Heart left ventricle (tissue), 13 donors: Measurements from ENCODE around the gene BDKRB2.

ENCODE experiments used
- POLR2A ChIP-seq, 2 donors: fragments of 450-650 bp; IDR thresholded peaks; one replicate each; pipeline ENCODE4 v1.6.1; 2017; ENCODE audit warnings: antibody characterized with exemption in 2 of 2, mild to moderate bottlenecking in 2 of 2, moderate library complexity in 2 of 2
- TF ChIP-seq, protein P1 (sequence below), 12 donors: fragments of 200-600 bp; sonication (generic) in 4 of 12; IDR thresholded peaks; one replicate each; pipeline versions ENCODE4 v1.5.0 to v1.8.0; 2018 to 2022; ENCODE audit warnings: antibody characterized with exemption in 12 of 12, mild to moderate bottlenecking in 5 of 12
- donor health status: ischemic (EF 13 %, LVEDD 7.1; RV severe dilation, severe dysfunction).
- donor health status: DM: no; HTN: yes; CAD: no.
- donor health status: DM: no; HTN: no; CAD: no.
- donor health status: ischemic (EF 25% LVEDD 6.9; RV normal size, moderate dysfunction).
- donor health status: ischemic (EF 25% LVEDD 5.7; RV mildly dilated, moderate dysfunction).
- donor health status: ischemic (EF 35%, LVEDD 5.7; RV mildly dilated, moderate dysfunction).
- donor health status: nonischemic (EF 11% LVEDD 7.7; RV severe dilation, severe dysfunction).
- donor health status: DM: yes; HTN: yes; CAD: no.
- donor health status: PGD.
- donor health status: ischemic (EF 29% LVEDD 5.4; RV normal size, mild dysfunction).
- donor health status: nonischemic (EF 23%, LVEDD 6.1; RV moderate dilation, normal function).

DNA sequence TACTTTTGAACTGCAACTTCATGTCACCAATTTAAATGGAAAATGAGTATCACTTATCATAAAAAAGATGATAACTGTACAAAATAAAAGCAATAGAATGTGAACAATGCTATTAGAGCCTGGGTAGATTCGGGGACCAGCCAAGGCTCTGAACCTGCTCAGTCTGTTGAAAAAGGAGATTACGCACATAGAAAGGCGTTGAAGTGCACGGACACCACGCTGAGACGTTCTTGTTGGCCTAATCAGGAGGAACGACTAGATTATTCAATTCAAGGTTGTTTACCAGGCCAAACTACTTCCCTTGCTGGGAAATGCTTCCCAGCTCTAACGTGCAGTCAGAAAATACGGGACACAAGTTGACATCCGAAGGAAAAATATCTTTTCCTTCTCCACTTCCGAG is 27.9 kb downstream of the BDKRB2 start:
- TF ChIP-seq POLR2A (IDR thresholded peaks at IDR 0.05) = no peak
- TF ChIP-seq, protein P1, sequence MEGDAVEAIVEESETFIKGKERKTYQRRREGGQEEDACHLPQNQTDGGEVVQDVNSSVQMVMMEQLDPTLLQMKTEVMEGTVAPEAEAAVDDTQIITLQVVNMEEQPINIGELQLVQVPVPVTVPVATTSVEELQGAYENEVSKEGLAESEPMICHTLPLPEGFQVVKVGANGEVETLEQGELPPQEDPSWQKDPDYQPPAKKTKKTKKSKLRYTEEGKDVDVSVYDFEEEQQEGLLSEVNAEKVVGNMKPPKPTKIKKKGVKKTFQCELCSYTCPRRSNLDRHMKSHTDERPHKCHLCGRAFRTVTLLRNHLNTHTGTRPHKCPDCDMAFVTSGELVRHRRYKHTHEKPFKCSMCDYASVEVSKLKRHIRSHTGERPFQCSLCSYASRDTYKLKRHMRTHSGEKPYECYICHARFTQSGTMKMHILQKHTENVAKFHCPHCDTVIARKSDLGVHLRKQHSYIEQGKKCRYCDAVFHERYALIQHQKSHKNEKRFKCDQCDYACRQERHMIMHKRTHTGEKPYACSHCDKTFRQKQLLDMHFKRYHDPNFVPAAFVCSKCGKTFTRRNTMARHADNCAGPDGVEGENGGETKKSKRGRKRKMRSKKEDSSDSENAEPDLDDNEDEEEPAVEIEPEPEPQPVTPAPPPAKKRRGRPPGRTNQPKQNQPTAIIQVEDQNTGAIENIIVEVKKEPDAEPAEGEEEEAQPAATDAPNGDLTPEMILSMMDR (IDR thresholded peaks at IDR 0.05) = no peak
